H9 (cell line): Measurements from ENCODE around the gene MAPK8. TPM values are rescaled to one million over a fixed set of nuclear protein-coding genes. Genes with fewer than 3 reads are reported as not detected.

Source experiments
- DNase-seq: peaks from one replicate; pipeline ENCODE4 v3.0.0-alpha.2; 2017
- H2AFZ ChIP-seq: one replicate; pipeline ENCODE4 v1.6.1; 2013; ENCODE audit warnings: mild to moderate bottlenecking, low read length, control low read depth, moderate library complexity
- H2AK5ac ChIP-seq: 2 replicates; pipeline ENCODE4 v1.6.1; 2013; ENCODE audit warnings: low read length, control low read depth, mixed read lengths; ENCODE audit not compliant: insufficient read length
- H2BK120ac ChIP-seq: one replicate; pipeline ENCODE4 v1.6.1; 2013; ENCODE audit warnings: low read depth, mild to moderate bottlenecking, low read length, control low read depth, inconsistent platforms; ENCODE audit not compliant: poor library complexity, severe bottlenecking
- H2BK12ac ChIP-seq: 2 replicates; pipeline ENCODE4 v1.6.1; 2013; ENCODE audit warnings: low read length, control low read depth, mixed read lengths, low read depth; ENCODE audit not compliant: insufficient read length
- H2BK15ac ChIP-seq: 2 replicates; pipeline ENCODE4 v1.6.1; 2013; ENCODE audit warnings: low read depth, low read length, control low read depth
- H2BK20ac ChIP-seq: one replicate; pipeline ENCODE4 v1.6.1; 2013; ENCODE audit warnings: low read depth, mild to moderate bottlenecking, low read length, control low read depth, inconsistent platforms; ENCODE audit not compliant: poor library complexity, severe bottlenecking
- H2BK5ac ChIP-seq: 2 replicates; pipeline ENCODE4 v1.6.1; 2013; ENCODE audit warnings: low read length, control low read depth, mixed read lengths; ENCODE audit not compliant: insufficient read length
- H3K14ac ChIP-seq: 2 replicates; pipeline ENCODE4 v1.6.1; 2013; ENCODE audit warnings: low read length, control low read depth; ENCODE audit not compliant: insufficient read depth
- H3K18ac ChIP-seq: 2 replicates; pipeline ENCODE4 v1.6.1; 2013; ENCODE audit warnings: low read depth, mild to moderate bottlenecking, mixed read lengths, low read length, control low read depth; ENCODE audit not compliant: insufficient read length
- H3K23ac ChIP-seq: 2 replicates; pipeline ENCODE4 v1.6.1; 2013; ENCODE audit warnings: low read length, control low read depth, mixed read lengths, low read depth; ENCODE audit not compliant: insufficient read length
- H3K23me2 ChIP-seq: 2 replicates; pipeline ENCODE4 v1.6.1; 2013; ENCODE audit warnings: low read depth, mild to moderate bottlenecking, mixed read lengths, low read length, control low read depth; ENCODE audit not compliant: insufficient read length, poor library complexity, severe bottlenecking
- H3K27ac ChIP-seq: 2 replicates; pipeline ENCODE4 v1.5.1; 2013; ENCODE audit warnings: low read length, control low read depth, mixed read lengths, low read depth; ENCODE audit not compliant: insufficient read length
- H3K27me3 ChIP-seq: 2 replicates; pipeline ENCODE4 v1.6.1; 2013; ENCODE audit warnings: low read length, control low read depth, inconsistent platforms; ENCODE audit not compliant: insufficient read depth
- H3K4ac ChIP-seq: 2 replicates; pipeline ENCODE4 v1.6.1; 2013; ENCODE audit warnings: low read depth, mild to moderate bottlenecking, control low read depth, inconsistent platforms, low read length, moderate library complexity
- H3K4me1 ChIP-seq: 2 replicates; pipeline ENCODE4 v1.6.1; 2013; ENCODE audit warnings: low read length, control low read depth, inconsistent platforms; ENCODE audit not compliant: insufficient read depth
- H3K4me2 ChIP-seq: 2 replicates; pipeline ENCODE4 v1.6.1; 2013; ENCODE audit warnings: low read length, control low read depth, mixed read lengths; ENCODE audit not compliant: insufficient read length, insufficient read depth
- H3K56ac ChIP-seq: 2 replicates; pipeline ENCODE4 v1.6.1; 2013; ENCODE audit warnings: low read depth, mild to moderate bottlenecking, mixed read lengths, low read length, control low read depth; ENCODE audit not compliant: insufficient read length
- H3K79me1 ChIP-seq: 2 replicates; pipeline ENCODE4 v1.6.1; 2013; ENCODE audit warnings: low read depth, mild to moderate bottlenecking, moderate library complexity, low read length, control low read depth, inconsistent platforms; ENCODE audit not compliant: insufficient read depth, poor library complexity, severe bottlenecking
- H3K79me2 ChIP-seq: 2 replicates; pipeline ENCODE4 v1.6.1; 2013; ENCODE audit warnings: low read length, control low read depth, inconsistent platforms; ENCODE audit not compliant: insufficient read depth
- H3K9ac ChIP-seq: 2 replicates; pipeline ENCODE4 v1.6.1; 2013; ENCODE audit warnings: low read length, control low read depth, mixed read lengths; ENCODE audit not compliant: insufficient read length; ENCODE audit errors: extremely low read depth
- H3K9me3 ChIP-seq: one replicate; pipeline ENCODE4 v1.6.1; 2013; ENCODE audit warnings: low read depth, low read length, inconsistent platforms; ENCODE audit not compliant: control insufficient read depth
- H3T11ph ChIP-seq: one replicate; pipeline ENCODE4 v1.6.1; 2013; ENCODE audit warnings: mild to moderate bottlenecking, low read length, control low read depth, inconsistent platforms
- H4K20me1 ChIP-seq: one replicate; pipeline ENCODE4 v1.6.1; 2013; ENCODE audit not compliant: control insufficient read depth, insufficient read length, insufficient read depth
- H4K5ac ChIP-seq: 2 replicates; pipeline ENCODE4 v1.6.1; 2013; ENCODE audit warnings: low read depth, mild to moderate bottlenecking, mixed read lengths, low read length, control low read depth; ENCODE audit not compliant: insufficient read length
- H4K8ac ChIP-seq: replicated peaks from 2 replicates; pipeline ENCODE4 v1.6.1; 2013; ENCODE audit warnings: low read length, control low read depth, mixed read lengths, low read depth; ENCODE audit not compliant: insufficient read length
- H4K91ac ChIP-seq: 2 replicates; pipeline ENCODE4 v1.6.1; 2013; ENCODE audit warnings: low read depth, mild to moderate bottlenecking, moderate library complexity, mixed read lengths, low read length, control low read depth; ENCODE audit not compliant: insufficient read length
- H3K27ac Mint-ChIP-seq, 3 experiments: 2 replicates in 2 of 3; 3 replicates in 1 of 3; pipeline ENCODE4 v1.8.0; 2020 to 2021; ENCODE audit warnings: mixed read lengths in 3 of 3, mild to moderate bottlenecking in 1 of 3, moderate library complexity in 1 of 3
- H3K27me3 Mint-ChIP-seq: 2 replicates; pipeline ENCODE4 v1.8.0; 2021; ENCODE audit warnings: low read depth, mild to moderate bottlenecking, moderate library complexity, mixed read lengths
- H3K36me3 Mint-ChIP-seq, 3 experiments: 2 replicates in 2 of 3; 3 replicates in 1 of 3; pipeline ENCODE4 v1.8.0; 2020 to 2021; ENCODE audit warnings: low read depth in 3 of 3, mixed read lengths in 3 of 3; ENCODE audit not compliant: insufficient read depth in 1 of 3
- H3K4me1 Mint-ChIP-seq, 2 experiments: 2 replicates each; pipeline ENCODE4 v1.8.0; 2020; ENCODE audit warnings: mixed read lengths in 2 of 2
- H3K4me3 Mint-ChIP-seq, 2 experiments: 2 replicates in 1 of 2; 3 replicates in 1 of 2; pipeline ENCODE4 v1.8.0; 2020 to 2021; ENCODE audit warnings: mild to moderate bottlenecking in 2 of 2, mixed read lengths in 2 of 2, moderate library complexity in 1 of 2
- H3K9me3 Mint-ChIP-seq, 2 experiments: 2 replicates in 1 of 2; 3 replicates in 1 of 2; pipeline ENCODE4 v1.8.0; 2020; ENCODE audit warnings: mild to moderate bottlenecking in 2 of 2, mixed read lengths in 2 of 2, moderate library complexity in 1 of 2
- CTCF ChIP-seq: fragments of 200-600 bp; sonication (generic); conservative IDR thresholded peaks from 3 replicates; pipeline ENCODE4 v1.8.0; 2021; ENCODE audit warnings: antibody characterized with exemption, mild to moderate bottlenecking
- WGBS: extraction: QIAGEN DNeasy Blood & Tissue Kit; methylation state at CpG from one replicate; pipeline ENCODE4 v1.1.7; 2013; ENCODE audit warnings: missing lambda C conversion rate, low lambda C conversion rate, mixed read lengths; ENCODE audit not compliant: insufficient read length; ENCODE audit errors: extremely low coverage; 5-methylcytosine and 5-hydroxymethylcytosine counted together
- total RNA-seq: library from RNA; stranded (reverse); gene quantifications from 2 replicates; pipeline ENCODE4 v1.2.1, GENCODE V29; 2021

MAPK8 gene
- total RNA-seq, 1 experiment from 2014 or later: 52.0 TPM

DNA sequence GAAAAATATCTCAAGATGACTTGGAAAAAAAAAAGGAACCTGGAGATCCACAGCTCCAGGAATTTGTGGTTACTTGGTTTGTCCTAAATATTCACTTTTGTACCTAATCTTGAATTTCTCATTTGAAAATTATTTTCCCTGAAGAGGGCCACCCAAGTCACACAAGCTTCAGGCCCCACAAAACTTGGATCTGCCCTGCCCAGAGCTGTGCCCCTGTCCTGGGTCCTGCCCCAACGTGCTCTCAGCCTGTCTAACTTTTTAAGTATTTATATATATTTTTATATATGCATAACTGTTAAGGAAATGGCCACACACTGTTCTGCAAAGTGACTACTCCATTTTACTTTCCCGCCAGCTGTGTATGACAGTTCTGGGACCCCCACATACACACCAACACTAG lies 174.9 kb downstream of the MAPK8 start:
- no peak overlapping the region for H3K18ac ChIP-seq
- no peaks in the 10 kb centered on the region for H3K9me3 Mint-ChIP-seq
- H3K23ac ChIP-seq: no peak overlapping the region
- no peak overlapping the region for H4K8ac ChIP-seq
- H3K4me3 Mint-ChIP-seq: no peak overlapping the region
- H3K9ac ChIP-seq: no peak overlapping the region
- H4K20me1 ChIP-seq: no peaks in the 10 kb centered on the region
- no peak overlapping the region for H3K14ac ChIP-seq
- no peaks in the 10 kb centered on the region for H3K27me3 ChIP-seq
- H3K36me3 Mint-ChIP-seq: peaks cover 0 to 4% (median 3%) of the 10 kb centered on the region in 3 experiments; a peak in 3 of 7 replicates
- no peak overlapping the region for H2BK120ac ChIP-seq
- no peaks in the 10 kb centered on the region; the same call in 1 of the 2 replicates for H3K4me1 ChIP-seq
- no peak overlapping the region for H2BK5ac ChIP-seq
- DNase-seq: no peak
- no peaks in the 10 kb centered on the region; the same call in 1 of the 2 replicates for H3K27me3 Mint-ChIP-seq
- H3K4me2 ChIP-seq: no peak overlapping the region
- no peak overlapping the region for H2BK15ac ChIP-seq
- no peak overlapping the region for H4K91ac ChIP-seq
- WGBS: no CpG with 5 or more reads among the region's 2 CpGs
- H2AFZ ChIP-seq: no peak overlapping the region
- H3K79me2 ChIP-seq: no peaks in the 10 kb centered on the region
- H3K9me3 ChIP-seq: no peaks in the 10 kb centered on the region
- H3K4ac ChIP-seq: no peak overlapping the region
- no peak overlapping the region for H3K56ac ChIP-seq
- H4K5ac ChIP-seq: no peak overlapping the region
- no peak overlapping the region for H3K27ac ChIP-seq
- H3K27ac Mint-ChIP-seq: no peak overlapping the region
- no peak overlapping the region for H2BK20ac ChIP-seq
- H2BK12ac ChIP-seq: no peak overlapping the region
- H3T11ph ChIP-seq: no peak overlapping the region
- no peaks in the 10 kb centered on the region for H3K23me2 ChIP-seq
- no peak for TF ChIP-seq CTCF
- H3K79me1 ChIP-seq: no peaks in the 10 kb centered on the region
- H2AK5ac ChIP-seq: no peak overlapping the region
- peaks cover 18 to 43% of the 10 kb centered on the region in 2 experiments for H3K4me1 Mint-ChIP-seq
